GM19328 (cell line): ENCODE results near the gene MRPL42.
"Not testable (repeated sequence)": the region's sequence is repeated elsewhere in the genome, so short reads cannot be mapped to it uniquely, and the experiment has no call there.

Source experiments
- ATAC-seq: cut with Tn5 transposase; IDR thresholded peaks from one replicate; pipeline ENCODE4 v1.9.1; 2021; ENCODE audit warnings: mild to moderate bottlenecking, moderate library complexity; ENCODE audit not compliant: unreplicated experiment

Gene MRPL42

DNA sequence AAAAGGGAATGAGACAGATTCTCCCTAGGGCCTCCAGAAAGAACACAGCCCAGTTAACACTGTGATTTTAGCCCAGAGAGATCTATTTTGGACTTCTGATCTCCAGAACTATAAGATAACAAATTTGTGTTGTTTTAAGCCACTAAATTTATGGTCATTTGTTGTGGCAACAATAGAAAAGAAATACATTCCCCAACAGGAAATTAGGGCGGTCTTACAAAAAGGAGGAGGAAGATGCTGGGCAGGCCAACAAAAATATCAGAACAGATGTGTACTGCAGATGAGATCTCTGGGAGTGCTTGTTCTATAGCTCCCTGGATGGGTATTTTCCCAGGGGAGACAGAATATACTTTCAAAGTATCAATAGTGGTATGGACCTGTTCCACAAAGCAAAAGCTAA is 73.2 kb downstream of the MRPL42 start:
- no peak for ATAC-seq

DNA sequence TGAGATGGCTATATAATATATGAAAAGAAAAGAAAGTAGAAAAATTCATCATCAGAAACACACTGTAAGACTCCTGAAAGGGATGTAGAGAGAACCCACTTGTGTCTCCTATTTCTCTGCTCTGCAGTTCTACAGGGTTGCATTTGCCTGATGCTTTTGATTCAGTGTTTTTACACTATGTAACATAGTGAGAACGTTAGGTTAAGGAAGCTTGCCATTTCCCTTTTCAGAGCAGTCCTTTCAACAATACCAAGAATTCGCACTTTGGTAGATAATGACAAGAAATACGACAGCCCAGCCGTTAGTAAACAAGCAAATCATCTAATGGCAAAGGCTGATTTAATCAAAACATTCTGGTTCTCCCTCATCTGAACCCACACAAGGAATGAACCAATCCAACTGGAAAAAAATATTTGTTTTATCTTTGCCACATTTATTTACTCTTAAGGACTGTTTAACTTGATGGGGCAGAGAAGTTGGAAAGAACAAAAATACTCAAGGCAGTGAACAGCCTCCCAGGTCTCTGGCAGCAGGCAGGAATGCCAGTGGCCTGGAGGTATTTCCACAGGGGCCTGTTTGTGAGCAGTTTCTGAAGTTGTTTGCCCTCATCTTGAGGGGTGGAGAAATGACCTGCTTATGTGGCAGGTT is 74.4 kb downstream of the MRPL42 start:
- no peak for ATAC-seq

DNA sequence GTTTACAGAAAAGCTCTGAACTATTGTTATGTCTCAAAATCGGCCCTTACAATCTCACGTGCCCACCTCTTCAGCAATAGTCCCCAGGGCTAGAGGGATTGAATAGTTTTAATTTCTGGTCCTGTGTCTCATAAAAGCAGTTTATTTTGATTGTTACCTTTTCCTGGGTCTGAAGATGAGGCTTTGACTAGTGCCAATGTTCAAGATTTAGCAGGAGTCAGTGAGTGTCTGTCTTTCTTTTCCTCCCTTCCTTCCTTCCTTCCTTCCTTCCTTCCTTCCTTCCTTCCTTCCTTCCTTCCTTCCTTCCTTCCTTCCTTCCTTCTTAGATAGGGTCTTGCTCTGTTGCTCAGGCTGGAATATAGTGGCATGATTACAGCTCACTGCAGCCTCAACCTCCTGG is 80.5 kb downstream of the MRPL42 start:
- ATAC-seq: no peak

DNA sequence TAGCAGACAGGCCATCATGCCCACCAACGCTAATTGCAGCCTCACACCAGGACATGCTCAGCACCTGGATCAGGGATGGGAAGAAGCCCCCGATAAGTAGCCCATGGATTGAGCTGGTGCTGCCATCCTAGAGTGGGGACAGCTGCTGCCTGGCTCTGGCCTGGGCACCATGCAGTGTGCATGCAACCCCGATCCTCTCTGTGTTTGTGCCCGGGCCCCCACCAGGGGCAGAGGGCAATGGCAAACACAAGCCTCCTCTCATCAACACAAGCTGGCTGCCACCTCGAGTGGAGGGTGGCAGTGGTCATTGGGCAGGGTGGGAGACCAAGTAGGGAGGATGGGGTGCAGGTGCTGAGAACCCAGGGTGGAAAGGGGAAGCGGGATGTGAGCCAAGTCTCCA is 81.9 kb downstream of the MRPL42 start:
- no peak for ATAC-seq

DNA sequence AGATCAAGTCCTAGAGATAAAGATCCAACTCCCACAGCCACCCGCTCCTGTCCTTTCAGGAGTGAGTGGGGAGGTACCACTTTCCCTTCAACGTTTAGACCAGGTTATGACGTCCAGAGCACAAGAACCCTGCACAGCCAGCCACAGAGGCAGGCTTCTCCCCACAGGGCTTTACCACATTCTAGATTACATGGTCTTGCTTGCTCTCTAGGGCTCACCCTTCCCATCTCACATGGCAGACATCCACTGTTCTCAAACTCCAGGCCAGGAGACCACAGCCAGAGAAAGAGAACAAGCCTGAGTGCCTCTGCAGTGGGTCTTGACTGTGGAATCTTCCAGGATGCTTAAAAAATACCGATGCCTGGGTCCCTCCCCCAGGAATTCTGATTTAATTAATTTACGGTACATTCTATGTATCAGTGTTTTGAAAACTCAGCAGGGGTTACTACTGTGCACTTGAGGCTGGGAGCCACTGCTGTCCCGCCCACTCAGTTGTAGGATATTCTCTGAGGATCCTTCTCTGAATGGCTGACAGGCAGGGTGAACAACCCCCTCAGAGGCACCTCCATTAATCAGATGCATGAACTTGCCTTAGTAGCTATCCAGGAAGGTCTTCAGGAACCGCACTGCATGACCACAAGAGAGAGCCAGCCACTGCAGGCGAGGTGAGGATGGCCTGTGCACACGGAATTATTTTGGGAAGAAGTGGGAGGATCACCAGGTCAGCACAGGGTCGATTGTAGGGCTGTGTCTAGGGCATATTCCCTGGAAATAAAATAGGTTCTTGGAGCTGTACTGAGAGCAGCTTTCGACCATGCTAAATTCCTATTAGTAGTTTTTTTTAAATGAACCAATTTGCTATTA is 83.7 kb downstream of the MRPL42 start:
- ATAC-seq: no peak

DNA sequence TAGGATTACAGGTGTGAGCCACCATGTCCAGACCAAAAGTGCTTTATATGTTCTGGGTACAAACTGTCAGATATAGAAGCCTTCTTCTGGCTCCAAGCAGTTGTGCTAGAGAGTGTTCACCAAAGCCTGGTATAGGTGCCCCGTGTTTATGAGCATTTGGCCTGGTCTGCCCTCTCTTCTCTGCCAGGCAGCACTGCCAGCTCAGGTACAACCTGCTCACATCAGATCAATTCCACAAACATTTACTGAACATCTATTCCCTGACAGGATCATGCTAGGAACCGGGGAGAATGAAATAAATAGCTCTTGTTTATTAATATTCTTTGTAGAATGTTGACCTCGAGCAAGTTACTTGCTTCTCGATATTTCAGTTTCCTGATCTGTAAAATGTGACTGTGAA is 85.1 kb downstream of the MRPL42 start:
- no peak for ATAC-seq

DNA sequence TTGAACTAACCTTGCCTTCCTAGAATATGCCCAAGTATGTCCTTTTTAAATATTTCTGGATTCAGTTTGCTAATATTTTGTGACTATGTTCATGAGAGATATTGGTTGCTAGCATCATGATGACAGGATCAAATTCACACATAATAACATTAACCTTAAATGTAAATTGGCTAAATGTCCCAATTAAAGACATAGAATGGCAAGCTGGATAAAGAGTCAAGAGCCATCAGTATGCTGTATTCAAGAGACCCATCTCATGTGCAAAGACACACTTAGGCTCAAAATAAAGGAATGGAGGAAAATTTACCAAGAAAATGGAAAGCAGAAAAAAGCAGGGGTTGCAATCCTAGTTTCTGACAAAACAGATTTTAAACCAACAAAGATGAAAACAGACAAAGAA is 90.6 kb downstream of the MRPL42 start:
- ATAC-seq: not testable (repeated sequence)

DNA sequence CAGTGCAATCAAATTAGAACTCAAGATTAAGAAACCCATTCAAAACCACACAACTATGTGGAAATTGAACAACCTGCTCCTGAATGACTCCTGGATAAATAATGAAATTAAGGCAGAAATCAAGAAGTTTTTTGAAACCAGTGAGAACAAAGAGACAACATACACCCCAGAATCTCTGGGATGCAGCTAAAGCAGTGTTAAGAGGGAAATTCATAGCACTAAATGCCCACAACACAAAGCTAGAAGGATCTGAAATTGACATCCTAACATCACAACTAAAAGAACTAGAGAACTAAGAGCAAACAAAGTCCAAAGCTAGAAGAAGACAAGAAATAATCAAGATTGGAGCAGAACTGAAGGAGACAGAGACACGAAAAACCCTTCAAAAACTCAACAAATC is 91.4 kb downstream of the MRPL42 start:
- ATAC-seq: not testable (repeated sequence)

DNA sequence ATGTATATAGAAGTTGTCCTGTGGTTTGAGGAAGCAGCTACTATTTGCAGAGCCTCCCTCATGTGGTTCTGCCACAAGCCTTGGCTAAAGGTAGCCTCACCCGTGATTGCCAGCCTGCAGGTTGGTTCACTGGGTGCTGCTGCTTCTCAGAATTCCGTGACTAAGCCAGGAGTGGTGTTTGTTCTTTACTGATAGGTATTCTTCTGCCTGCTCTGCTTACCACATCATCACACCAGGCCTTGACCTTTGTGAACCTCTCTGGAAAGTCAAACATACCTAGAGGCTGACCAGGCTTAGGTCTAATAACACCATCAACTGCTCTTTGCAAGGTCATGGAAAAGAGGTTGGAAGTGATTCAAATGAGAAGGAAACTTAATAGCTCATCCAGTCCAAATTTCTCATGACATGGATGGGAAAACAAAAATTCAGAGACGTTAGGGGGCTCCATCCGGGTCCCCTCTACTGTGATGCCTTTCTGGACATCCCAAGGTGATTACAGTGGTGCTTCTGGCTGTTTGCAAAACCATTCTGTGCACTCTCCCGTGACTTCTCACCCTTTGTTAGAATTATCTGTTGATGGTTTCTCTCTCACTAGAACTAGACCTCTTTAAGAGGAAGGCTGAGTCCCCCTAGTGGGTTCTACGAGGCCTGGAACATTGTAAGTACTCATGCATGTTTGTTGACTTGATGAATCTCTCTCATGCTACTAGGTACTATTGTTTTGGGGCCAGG is 96.7 kb downstream of the MRPL42 start:
- ATAC-seq: no peak

DNA sequence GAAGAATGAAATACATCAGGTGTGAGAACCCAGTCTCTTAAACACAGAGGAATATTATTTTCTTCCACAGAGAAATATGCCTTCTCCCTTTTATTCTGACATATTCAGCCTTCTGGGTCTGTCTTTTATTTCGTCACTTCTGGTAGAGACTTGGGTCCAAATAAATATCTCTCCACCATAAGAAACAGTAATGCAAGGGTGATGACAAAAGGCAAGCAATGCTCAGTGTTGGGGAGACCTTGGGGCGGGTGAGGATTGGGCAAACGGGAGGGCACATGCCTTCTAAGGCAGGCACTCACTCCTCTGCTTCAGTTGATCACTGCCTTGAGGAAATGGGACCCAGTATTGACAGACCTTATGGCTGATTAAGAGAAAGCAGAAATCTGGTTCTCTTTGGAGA is 98.4 kb downstream of the MRPL42 start:
- no peak for ATAC-seq
